ENCODE data around the gene OR13C8. TPM values are rescaled to one million over a fixed set of nuclear protein-coding genes. Genes with fewer than 3 reads are reported as not detected.

The OR13C8 gene, protein sequence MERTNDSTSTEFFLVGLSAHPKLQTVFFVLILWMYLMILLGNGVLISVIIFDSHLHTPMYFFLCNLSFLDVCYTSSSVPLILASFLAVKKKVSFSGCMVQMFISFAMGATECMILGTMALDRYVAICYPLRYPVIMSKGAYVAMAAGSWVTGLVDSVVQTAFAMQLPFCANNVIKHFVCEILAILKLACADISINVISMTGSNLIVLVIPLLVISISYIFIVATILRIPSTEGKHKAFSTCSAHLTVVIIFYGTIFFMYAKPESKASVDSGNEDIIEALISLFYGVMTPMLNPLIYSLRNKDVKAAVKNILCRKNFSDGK
- total RNA-seq = not detected in 2 replicates

DNA sequence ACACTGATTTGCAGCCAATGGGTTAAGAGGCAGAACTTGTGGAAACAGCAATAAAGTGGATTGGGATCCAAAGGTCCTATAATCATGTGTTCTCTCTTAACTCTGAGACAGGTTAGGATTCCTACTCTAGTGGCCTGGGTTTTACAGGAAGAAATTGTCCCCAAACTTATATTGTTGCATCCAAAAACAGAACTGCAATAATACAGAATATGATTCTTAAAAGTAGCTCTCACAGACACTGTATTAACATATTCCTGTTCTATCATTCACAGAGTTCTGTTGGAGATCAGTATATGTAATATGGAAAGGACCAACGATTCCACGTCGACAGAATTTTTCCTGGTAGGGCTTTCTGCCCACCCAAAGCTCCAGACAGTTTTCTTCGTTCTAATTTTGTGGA lies at the start of gene OR13C8:
TSS of gene OR13C8 (plus strand) at position 301 of the 400 bp plus-strand sequence. CDS start at position 301, 0 bp downstream.

DNA sequence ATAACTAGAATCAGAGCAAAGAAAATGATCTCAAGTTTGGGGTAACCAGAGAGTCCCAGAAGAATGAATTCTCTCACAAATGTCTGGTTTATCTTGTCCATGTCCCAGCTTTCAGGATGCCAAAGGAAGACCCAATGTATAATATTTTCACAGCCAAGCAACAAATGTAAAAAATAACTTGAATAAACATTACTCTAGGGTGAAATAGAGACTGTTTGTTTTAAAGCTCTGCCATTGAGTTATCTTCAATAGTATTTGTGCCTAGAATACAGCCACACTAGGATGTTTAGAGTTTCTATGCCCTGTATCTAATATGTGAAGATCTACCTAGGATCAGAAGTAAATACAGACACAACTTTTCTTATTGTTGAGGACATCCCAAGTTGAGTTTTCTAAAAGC lies 41.9 kb upstream of the OR13C8 start, which contains the start of gene OR13C4:
TSS of gene OR13C4 (minus strand) at position 101 of the 400 bp plus-strand sequence. CDS start at position 101, 0 bp downstream.

DNA sequence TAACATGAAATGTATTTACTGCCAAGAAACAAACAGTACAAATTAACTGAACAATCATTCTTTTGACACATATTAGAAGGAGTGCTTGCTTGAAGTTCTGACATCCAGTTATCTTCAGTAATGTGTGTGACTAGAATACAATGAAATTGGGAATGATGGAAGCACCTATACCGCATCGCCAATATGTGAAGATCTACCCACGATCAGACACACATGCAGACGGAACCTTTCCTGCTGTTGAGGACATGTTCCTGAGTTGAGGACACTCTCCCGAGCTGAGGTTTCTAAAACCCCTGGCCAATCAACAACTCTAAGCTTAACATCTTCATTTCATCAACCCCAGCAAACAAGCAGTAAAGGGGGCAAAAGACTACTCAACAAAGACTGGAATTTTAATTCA lies 32.2 kb upstream of the OR13C8 start, which contains the start of gene OR13C3:
TSS of gene OR13C3 (minus strand) at position 101 of the 400 bp plus-strand sequence. CDS start 133 bp downstream, outside the sequence.

DNA sequence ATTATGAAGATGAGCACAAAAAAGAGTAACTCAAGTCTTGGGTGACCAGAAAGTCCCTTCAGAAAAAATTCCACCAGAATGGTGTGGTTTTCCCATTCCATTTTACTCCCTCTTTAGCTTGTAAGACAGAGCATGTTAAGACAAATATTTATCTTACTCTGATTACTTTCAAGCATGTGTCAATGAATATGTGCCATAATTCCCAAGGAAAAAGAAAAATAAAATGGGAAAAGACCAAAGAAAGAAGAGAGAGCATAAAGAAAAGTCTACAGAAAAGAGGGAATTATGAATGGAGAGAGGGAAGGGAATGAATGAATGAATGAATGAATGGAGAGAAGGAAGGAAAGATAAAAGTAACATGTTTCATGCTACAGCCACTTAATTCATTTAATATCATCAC lies 30.3 kb downstream of the OR13C8 start, which contains the start of gene OR13C5:
TSS of gene OR13C5 (minus strand) at position 101 of the 400 bp plus-strand sequence. CDS start at position 101, 0 bp downstream.

DNA sequence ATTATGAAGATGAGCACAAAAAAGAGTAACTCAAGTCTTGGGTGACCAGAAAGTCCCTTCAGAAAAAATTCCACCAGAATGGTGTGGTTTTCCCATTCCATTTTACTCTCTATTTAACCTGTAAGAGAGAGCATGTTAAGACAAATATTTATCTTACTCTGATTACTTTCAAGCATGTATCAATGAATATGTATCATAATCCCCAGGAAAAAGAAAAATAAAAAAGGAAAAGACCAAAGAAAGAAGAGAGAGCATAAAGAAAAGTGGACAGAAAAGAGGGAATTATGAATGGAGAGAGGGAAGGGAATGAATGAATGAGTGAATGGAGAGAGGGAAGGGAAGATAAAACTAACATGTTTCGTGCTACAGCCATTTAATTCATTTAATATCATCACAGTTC lies 36.6 kb downstream of the OR13C8 start, which contains the start of gene OR13C2:
TSS of gene OR13C2 (minus strand) at position 101 of the 400 bp plus-strand sequence. CDS start at position 101, 0 bp downstream.

DNA sequence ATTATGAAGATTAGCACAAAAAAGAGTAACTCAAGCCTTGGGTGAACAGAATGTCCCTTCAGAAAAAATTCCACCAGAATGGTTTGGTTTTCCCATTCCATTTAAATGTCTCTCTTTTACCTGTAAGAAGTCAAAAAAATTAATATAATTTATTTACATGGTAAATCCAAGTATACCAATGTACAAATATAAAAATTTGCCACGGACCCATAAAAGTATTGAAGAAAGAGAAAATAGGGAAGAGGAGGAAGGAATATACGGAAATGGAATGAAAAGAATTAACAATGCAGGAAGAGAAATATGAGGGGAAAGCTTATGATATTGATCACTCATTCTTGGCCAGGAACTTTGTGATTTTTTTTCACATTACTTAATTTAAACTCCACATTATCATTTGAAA lies 49.1 kb downstream of the OR13C8 start, which contains the start of gene OR13C9:
TSS of gene OR13C9 (minus strand) at position 101 of the 400 bp plus-strand sequence. CDS start at position 101, 0 bp downstream.

Other genes with a start within 250 kb of the OR13C8 start
- not detected in 2 replicates for gene OR13F1, start 64.9 kb upstream of the OR13C8 start, total RNA-seq
- not detected in 2 replicates for gene OR13C4, start 42.0 kb upstream of the OR13C8 start, total RNA-seq
- gene OR13C3, start 32.3 kb upstream of the OR13C8 start, total RNA-seq = not detected in 2 replicates
- gene OR13C5, start 30.2 kb downstream of the OR13C8 start, total RNA-seq = not detected in 2 replicates
- gene OR13C2, start 36.5 kb downstream of the OR13C8 start, total RNA-seq = 0.09 TPM in 1 of 2 replicates, not detected in the other
- not detected in 2 replicates for gene OR13C9, start 49.0 kb downstream of the OR13C8 start, total RNA-seq
- gene OR13D1, start 125.3 kb downstream of the OR13C8 start, total RNA-seq = not detected in 2 replicates
- 28.5 and 34.1 TPM in 2 replicates for gene NIPSNAP3A, start 178.5 kb downstream of the OR13C8 start, total RNA-seq
- 0.09 and 0.47 TPM in 2 replicates for gene NIPSNAP3B, start 195.0 kb downstream of the OR13C8 start, total RNA-seq

All from endothelial cell of coronary artery (primary cell).